ENCODE measurements around the gene AR. TPM values are rescaled to one million over a fixed set of nuclear protein-coding genes. Genes with fewer than 3 reads are reported as not detected.

The AR gene
- total and polyA plus RNA-seq, 7 donors: 0.99 to 16.0 (median 7.3) TPM

DNA sequence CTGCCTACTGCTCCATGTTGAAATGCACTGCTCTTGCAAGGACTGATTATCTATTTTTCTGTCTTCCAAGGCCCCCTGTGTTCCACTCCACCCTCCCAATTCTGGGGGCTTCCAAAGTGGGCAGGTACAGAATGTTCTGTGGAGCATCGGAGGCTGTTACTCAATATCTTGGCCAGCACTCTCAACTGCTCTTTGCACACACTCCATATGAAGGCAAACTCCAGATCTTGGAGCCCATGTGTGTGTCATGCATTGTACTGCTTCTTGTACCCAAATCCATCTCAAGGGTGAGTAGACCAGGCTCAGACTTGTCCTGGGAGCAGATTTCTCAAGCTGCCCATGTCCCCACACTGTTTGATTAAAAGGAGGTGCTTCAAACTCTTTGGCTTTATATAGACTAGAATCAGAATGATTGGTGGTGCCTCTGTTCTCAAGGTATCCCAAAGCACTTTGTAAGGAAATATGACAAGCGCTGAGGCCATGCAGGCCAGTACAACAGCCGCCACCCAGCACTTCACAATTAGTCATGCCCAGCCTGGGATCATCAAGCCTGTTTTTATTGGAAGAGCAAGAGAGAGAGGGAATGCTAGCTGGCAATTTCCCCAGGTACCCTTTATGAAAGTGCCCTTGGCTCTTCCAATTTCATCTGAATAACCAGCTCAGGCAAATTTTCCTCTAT lies 44.3 kb downstream of the AR start:
- Histone ChIP-seq H3K4me1 (peaks cover 6% of the 10 kb centered on the region), H3K4me3 (no peak overlapping the region), H3K36me3 (ENCODE audit: insufficient read depth in 1 of 2, low read depth in 1 of 2) (no peaks in the 10 kb centered on the region), H3K9me3 (no peaks in the 10 kb centered on the region), H3K27ac (no peak overlapping the region), H3K27me3 (ENCODE audit: insufficient read depth in 3 of 3, low read length in 2 of 3) (no peaks in the 10 kb centered on the region)
- DNase-seq (peak in 1 of 2 donors; percentile 14), ATAC-seq (peak in 3 of 4 donors; percentile 67 to 73 (median 71))
- TF ChIP-seq, protein P1, sequence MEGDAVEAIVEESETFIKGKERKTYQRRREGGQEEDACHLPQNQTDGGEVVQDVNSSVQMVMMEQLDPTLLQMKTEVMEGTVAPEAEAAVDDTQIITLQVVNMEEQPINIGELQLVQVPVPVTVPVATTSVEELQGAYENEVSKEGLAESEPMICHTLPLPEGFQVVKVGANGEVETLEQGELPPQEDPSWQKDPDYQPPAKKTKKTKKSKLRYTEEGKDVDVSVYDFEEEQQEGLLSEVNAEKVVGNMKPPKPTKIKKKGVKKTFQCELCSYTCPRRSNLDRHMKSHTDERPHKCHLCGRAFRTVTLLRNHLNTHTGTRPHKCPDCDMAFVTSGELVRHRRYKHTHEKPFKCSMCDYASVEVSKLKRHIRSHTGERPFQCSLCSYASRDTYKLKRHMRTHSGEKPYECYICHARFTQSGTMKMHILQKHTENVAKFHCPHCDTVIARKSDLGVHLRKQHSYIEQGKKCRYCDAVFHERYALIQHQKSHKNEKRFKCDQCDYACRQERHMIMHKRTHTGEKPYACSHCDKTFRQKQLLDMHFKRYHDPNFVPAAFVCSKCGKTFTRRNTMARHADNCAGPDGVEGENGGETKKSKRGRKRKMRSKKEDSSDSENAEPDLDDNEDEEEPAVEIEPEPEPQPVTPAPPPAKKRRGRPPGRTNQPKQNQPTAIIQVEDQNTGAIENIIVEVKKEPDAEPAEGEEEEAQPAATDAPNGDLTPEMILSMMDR (IDR thresholded peaks at IDR 0.05): no peak
- intact Hi-C loops (cut with DNase I): no loop called here
- 36 to 56% (median 51%) methylated on average over 3 of the region's 3 CpGs for WGBS, 3 donors

DNA sequence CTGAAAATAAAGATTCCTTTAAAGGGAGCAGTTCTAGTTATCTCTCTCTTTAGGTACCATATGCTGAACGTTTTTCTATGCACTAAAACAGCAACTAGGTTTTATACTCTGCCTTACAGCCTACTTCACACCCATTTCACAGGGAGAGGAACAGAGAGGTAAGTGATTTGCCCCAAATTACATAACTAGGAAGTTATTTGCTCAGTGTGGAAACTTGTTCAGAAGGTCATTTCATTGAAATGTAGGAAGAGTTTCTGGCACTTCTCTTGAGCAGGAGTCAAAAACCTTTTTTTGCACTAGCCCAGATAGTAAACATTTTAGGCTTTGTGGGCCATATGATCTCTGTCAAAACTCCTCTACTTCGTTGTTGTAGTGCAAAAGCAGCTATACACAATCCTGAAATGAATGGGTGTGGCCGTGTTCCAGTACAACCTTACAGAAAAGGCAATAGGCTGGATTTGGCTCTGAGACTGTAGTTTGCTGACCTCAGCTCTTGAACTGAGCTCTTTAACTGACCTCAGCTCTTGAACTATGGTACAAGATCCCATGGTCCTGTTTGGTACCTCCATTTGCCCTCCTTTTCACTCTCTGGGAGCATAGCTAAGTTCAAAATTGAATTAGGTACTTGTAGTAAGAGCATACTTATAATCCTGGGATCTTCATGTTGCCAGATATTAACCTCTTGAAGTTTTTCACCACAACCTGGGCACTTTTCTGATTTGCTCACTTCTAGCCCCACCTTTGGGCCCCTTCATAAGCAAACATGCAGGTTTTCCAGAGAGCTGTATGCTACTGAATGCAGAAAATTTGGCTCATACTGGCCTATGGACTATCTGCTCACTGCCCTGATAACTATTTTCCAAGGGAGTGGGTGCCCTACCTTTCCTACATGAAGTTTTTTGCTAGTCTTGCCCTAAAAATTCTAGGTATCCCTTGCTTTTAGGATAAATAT lies 53.3 kb downstream of the AR start:
- Histone ChIP-seq H3K27me3 (ENCODE audit: insufficient read depth in 3 of 3, low read length in 2 of 3) (peaks cover 0 to 5% (median 0%) of the 10 kb centered on the region in 3 donors), H3K36me3 (ENCODE audit: insufficient read depth in 1 of 2, low read depth in 1 of 2) (no peaks in the 10 kb centered on the region), H3K4me1 (peaks cover 3% of the 10 kb centered on the region), H3K9me3 (no peaks in the 10 kb centered on the region), H3K27ac (no peak overlapping the region), H3K4me3 (no peak overlapping the region)
- TF ChIP-seq, protein P1 (IDR thresholded peaks at IDR 0.05): no peak
- ATAC-seq: no peak
- 28 to 47% (median 47%) methylated on average over 3 of the region's 3 CpGs for WGBS, 3 donors
- intact Hi-C loops (cut with DNase I): no loop called here
- DNase-seq: no peak

DNA sequence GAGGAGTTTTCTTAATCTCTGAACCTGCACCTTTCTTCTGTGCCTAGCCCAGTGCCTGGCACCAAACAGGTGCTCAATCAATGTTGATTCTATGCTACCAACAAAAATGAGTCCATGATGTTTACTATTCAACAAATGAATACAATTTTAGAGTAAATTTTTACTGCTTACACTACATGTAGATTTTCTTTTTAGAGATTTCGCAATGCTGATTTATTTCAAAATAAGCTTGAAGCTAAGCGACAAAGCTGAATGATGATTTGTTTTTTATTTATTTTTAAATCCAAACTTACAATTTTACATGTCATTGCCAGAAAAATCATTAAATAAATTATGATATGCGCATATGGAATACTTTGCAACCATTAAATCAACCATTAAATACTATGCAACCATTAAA lies 55.7 kb downstream of the AR start:
- no peak overlapping the region for H3K4me3 ChIP-seq
- H3K27me3 ChIP-seq (ENCODE audit: insufficient read depth in 3 of 3, low read length in 2 of 3): peaks cover 0 to 5% (median 0%) of the 10 kb centered on the region in 3 donors
- H3K4me1 ChIP-seq: peaks cover 3% of the 10 kb centered on the region
- DNase-seq: no peak
- TF ChIP-seq, protein P1 (IDR thresholded peaks at IDR 0.05): no peak
- H3K27ac ChIP-seq: no peak overlapping the region
- no peaks in the 10 kb centered on the region for H3K36me3 ChIP-seq (ENCODE audit: insufficient read depth in 1 of 2, low read depth in 1 of 2)
- 80 to 99% (median 96%) methylated on average over 3 of the region's 3 CpGs for WGBS, 3 donors
- intact Hi-C loops (cut with DNase I): no loop called here
- H3K9me3 ChIP-seq: no peaks in the 10 kb centered on the region
- no peak for ATAC-seq

DNA sequence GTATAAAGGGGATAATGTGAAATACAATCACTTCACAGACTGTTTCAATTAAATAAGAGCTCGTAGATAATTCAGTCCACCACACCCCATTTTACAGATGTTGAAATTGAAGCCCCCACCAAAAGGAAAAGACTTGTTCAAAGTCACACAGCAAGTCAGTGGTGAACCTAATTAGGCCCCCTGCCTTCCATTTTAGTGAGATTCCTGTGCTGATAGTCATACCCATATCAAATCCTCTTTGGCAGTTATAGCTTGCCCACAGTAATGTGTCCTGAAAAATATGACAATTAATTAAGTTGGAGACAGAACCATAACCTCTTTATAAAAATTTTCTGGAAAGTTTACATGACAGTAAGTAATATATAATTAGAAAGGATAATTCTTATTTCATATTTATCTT lies 58.0 kb downstream of the AR start:
- TF ChIP-seq, protein P1 (IDR thresholded peaks at IDR 0.05): no peak
- Histone ChIP-seq H3K4me1 (peaks cover 3% of the 10 kb centered on the region), H3K4me3 (no peak overlapping the region), H3K36me3 (ENCODE audit: insufficient read depth in 1 of 2, low read depth in 1 of 2) (no peaks in the 10 kb centered on the region), H3K27ac (no peak overlapping the region), H3K9me3 (no peaks in the 10 kb centered on the region), H3K27me3 (ENCODE audit: insufficient read depth in 3 of 3, low read length in 2 of 3) (peaks cover 0 to 5% (median 0%) of the 10 kb centered on the region in 3 donors)
- intact Hi-C loops (cut with DNase I): no loop called here
- 38 to 75% (median 74%) methylated on average over 1 of the region's 1 CpG for WGBS, 3 donors
- DNase-seq: no peak
- ATAC-seq: no peak

All from psoas muscle (tissue), 8 donors.